Spleen (tissue), 11 donors: ENCODE measurements around the gene UBE2U. TPM values are rescaled to one million over a fixed set of nuclear protein-coding genes. Genes with fewer than 3 reads are reported as not detected.
A peak's percentile ranks its signal among the peaks of the same experiment; 100 is the strongest.

Experiments used
- DNase-seq: peaks from one replicate; pipeline ENCODE4 v3.0.0-alpha.2; 2020
- H3K27ac ChIP-seq, 8 donors: fragments of 200-600 bp; sonication (generic) in 7 of 8; 1 replicate in 4 of 8; 2 replicates in 4 of 8; pipeline versions ENCODE4 v1.5.0 to v1.8.0; 2016 to 2021; ENCODE audit warnings: inconsistent platforms in 4 of 8, mild to moderate bottlenecking in 4 of 8, moderate library complexity in 1 of 8
- H3K27me3 ChIP-seq, 7 donors: fragments of 200-600 bp; sonication (generic) in 6 of 7; replicated peaks in 1 of 7; 1 replicate in 4 of 7; 2 replicates in 3 of 7; pipeline versions ENCODE4 v1.5.0 to v1.8.0; 2016 to 2021; ENCODE audit warnings: inconsistent platforms in 3 of 7, mild to moderate bottlenecking in 1 of 7
- H3K36me3 ChIP-seq, 6 donors: fragments of 200-600 bp; sonication (generic) in 5 of 6; 1 replicate in 4 of 6; 2 replicates in 2 of 6; pipeline versions ENCODE4 v1.5.0 to v1.8.0; 2016 to 2021; ENCODE audit warnings: inconsistent platforms in 2 of 6
- H3K4me1 ChIP-seq, 6 donors: fragments of 200-600 bp; sonication (generic) in 5 of 6; 1 replicate in 3 of 6; 2 replicates in 3 of 6; pipeline versions ENCODE4 v1.5.0 to v1.8.0; 2016 to 2021; ENCODE audit warnings: inconsistent platforms in 3 of 6
- H3K4me3 ChIP-seq, 8 donors: fragments of 200-600 bp; sonication (generic) in 7 of 8; 1 replicate in 4 of 8; 2 replicates in 4 of 8; pipeline versions ENCODE4 v1.5.0 to v1.8.0; 2016 to 2021; ENCODE audit warnings: inconsistent platforms in 4 of 8, mild to moderate bottlenecking in 4 of 8, moderate library complexity in 2 of 8
- H3K9me3 ChIP-seq, 8 donors: fragments of 200-600 bp; sonication (generic) in 7 of 8; 1 replicate in 4 of 8; 2 replicates in 4 of 8; pipeline versions ENCODE4 v1.5.0 to v1.8.0; 2016 to 2021; ENCODE audit warnings: inconsistent platforms in 4 of 8
- CTCF ChIP-seq, 11 experiments: fragments of 200-600 bp in 7 of 11; fragments of 450-650 bp in 4 of 11; sonication (generic) in 4 of 11; IDR thresholded peaks in 8 of 11; conservative IDR thresholded peaks in 3 of 11; 1 replicate in 7 of 11; 2 replicates in 4 of 11; pipeline versions ENCODE4 v1.4.0 to v1.8.0; 2016 to 2021; ENCODE audit warnings: antibody characterized with exemption in 11 of 11, inconsistent platforms in 4 of 11, mild to moderate bottlenecking in 1 of 11
- POLR2A ChIP-seq, 3 donors: fragments of 450-650 bp; IDR thresholded peaks; one replicate each; pipeline ENCODE4 v1.5.1; 2017; ENCODE audit warnings: antibody characterized with exemption in 3 of 3, mild to moderate bottlenecking in 1 of 3
- POLR2AphosphoS5 ChIP-seq, 3 donors: sonication (generic); formaldehyde crosslinking; IDR thresholded peaks; one replicate each; pipeline ENCODE4 v1.5.1; 2017; ENCODE audit warnings: antibody characterized with exemption in 3 of 3
- WGBS, 5 donors: extraction: QIAGEN DNeasy Blood & Tissue Kit in 3 of 5; methylation state at CpG; one replicate each; pipeline versions ENCODE4 v1.1.5 to v1.1.7; 2013 to 2018; 5-methylcytosine and 5-hydroxymethylcytosine counted together
- intact Hi-C: fragments of 100-400 bp; cut with DNase I; formaldehyde crosslinking; loops from one replicate; pipeline ENCODE4 v1.15.0; 2023; ENCODE audit warnings: low total_unique reads
- polyA plus RNA-seq, 3 donors: library from polyadenylated mRNA; stranded (reverse); fragments of 200-250 nt; gene quantifications; one replicate each; pipeline ENCODE4 v1.2.1, GENCODE V29; 2013
- total RNA-seq, 7 donors: library from RNA; depleted of rRNA in 3 of 7; stranded (reverse); fragments of >200 nt in 3 of 7; fragmentation: NEBNext Ultra II Directional in 4 of 7; extraction: Animal tissue kit (Norgen Biotek cat#: 25700) in 4 of 7; gene quantifications; one replicate each; pipeline versions ENCODE4 v1.1.0 to v1.2.1, GENCODE V29; 2016 to 2021
- donor health status: healthy with polysubstance abuse.
- donor health status: DM: no; HTN: no; CAD: no; lungs with moderate emphysema.
- donor health status: DM: no; HTN: no; CAD: no.
- donor health status: Bipolar disorder and iron deficiency.
- donor health status: healthy.
- donor health status: DM: no; HTN: no; CAD: no.
- donor health status: DM: yes; HTN: yes; CAD: no.

Gene UBE2U
- total and polyA plus RNA-seq, 10 donors, result not detected

- TF ChIP-seq POLR2A (IDR thresholded peaks at IDR 0.05) (no peak), CTCF (IDR thresholded peaks at IDR 0.05 in 8 of 11, conservative IDR thresholded peaks at IDR 0.05 in 3 of 11) (peak in 10 of 11 experiments; percentile 33 to 78 (median 64)), POLR2AphosphoS5 (IDR thresholded peaks at IDR 0.05) (no peak)
- no peak overlapping the region for H3K4me3 ChIP-seq
- no peak for DNase-seq
- 55 to 60% (median 58%) methylated on average over 23 of the region's 23 CpGs for WGBS, 5 donors
- no peaks in the 10 kb centered on the region for H3K27me3 ChIP-seq
- H3K4me1 ChIP-seq, result peaks cover 0 to 7% (median 5%) of the 10 kb centered on the region in 6 donors
- H3K9me3 ChIP-seq, result peaks cover 0 to 4% (median 0%) of the 10 kb centered on the region in 8 donors
- H3K27ac ChIP-seq, result peak overlapping the region in 1 of 8 donors; percentile 19
- no peaks in the 10 kb centered on the region for H3K36me3 ChIP-seq
- intact Hi-C loops, result loop anchor here (5.0 kb wide), 1 partner anchor 553 kb away; no protein-coding TSS in a partner anchor
Observed at GRCh38 chr1:64268653-64269557, 65.5 kb downstream of the UBE2U start.

DNA sequence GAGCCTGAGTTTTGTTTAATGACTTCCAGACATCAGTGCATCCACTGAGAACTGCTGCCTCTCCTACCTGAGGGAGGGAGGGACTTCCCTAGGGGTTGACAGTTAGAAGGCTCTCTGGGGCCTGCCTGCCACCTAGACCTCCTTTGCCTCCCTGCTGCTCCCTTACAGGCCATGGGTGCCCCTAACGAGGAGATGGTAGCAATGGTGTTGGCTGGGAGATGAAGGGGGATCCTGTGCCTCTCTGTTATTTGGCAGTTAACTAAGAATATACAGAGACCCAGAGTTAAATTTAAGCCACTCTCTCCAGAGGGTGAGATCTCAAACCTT lies 66.1 kb downstream of the UBE2U start:
- Histone ChIP-seq H3K27me3 (no peaks in the 10 kb centered on the region), H3K36me3 (no peaks in the 10 kb centered on the region), H3K9me3 (peaks cover 0 to 4% (median 0%) of the 10 kb centered on the region in 8 donors), H3K4me1 (peaks cover 0 to 7% (median 5%) of the 10 kb centered on the region in 6 donors), H3K27ac (peak overlapping the region in 1 of 8 donors; percentile 19), H3K4me3 (no peak overlapping the region)
- intact Hi-C loops, result loop anchor here (5.0 kb wide), 1 partner anchor 553 kb away; no protein-coding TSS in a partner anchor
- DNase-seq, result no peak
- TF ChIP-seq POLR2AphosphoS5 (IDR thresholded peaks at IDR 0.05) (no peak), POLR2A (IDR thresholded peaks at IDR 0.05) (no peak), CTCF (IDR thresholded peaks at IDR 0.05 in 8 of 11, conservative IDR thresholded peaks at IDR 0.05 in 3 of 11) (no peak)
- 25 to 81% (median 68%) methylated on average over 1 of the region's 1 CpG for WGBS, 5 donors

DNA sequence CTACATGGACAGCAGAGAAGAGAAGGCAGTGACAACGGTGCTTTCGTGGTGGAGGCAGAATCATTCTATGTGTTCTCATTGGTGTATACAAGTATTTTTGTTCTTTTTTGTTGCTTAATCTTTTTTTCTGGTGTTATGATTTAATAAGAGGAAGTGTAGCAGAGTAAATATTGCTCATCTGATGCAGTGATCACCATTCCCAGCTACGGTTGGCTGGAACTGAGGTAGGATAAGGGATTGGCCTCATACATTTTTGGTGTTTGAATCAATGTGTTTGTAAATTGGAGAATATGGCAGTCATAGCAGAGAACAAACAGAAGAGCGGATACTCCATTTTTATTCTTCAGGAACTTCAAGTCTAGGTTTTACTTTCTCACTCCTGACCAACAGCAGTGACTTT lies 76.6 kb downstream of the UBE2U start:
- 73 to 95% (median 90%) methylated on average over 4 of the region's 4 CpGs for WGBS, 5 donors
- intact Hi-C loops, result no loop called here
- no peaks in the 10 kb centered on the region for H3K9me3 ChIP-seq

More for the DNA sequence above, 76.6 kb downstream of the UBE2U start:
- no peak overlapping the region for H3K27ac ChIP-seq
- H3K36me3 ChIP-seq, result no peaks in the 10 kb centered on the region
- H3K27me3 ChIP-seq, result no peaks in the 10 kb centered on the region
- H3K4me3 ChIP-seq, result no peak overlapping the region
- DNase-seq, result no peak
- no peaks in the 10 kb centered on the region for H3K4me1 ChIP-seq
- TF ChIP-seq POLR2A (IDR thresholded peaks at IDR 0.05) (no peak), CTCF (IDR thresholded peaks at IDR 0.05 in 8 of 11, conservative IDR thresholded peaks at IDR 0.05 in 3 of 11) (no peak), POLR2AphosphoS5 (IDR thresholded peaks at IDR 0.05) (no peak)
